ENCODE measurements around the gene FBLN2.
"Not testable (repeated sequence)": the region's sequence is repeated elsewhere in the genome, so short reads cannot be mapped to it uniquely, and the experiment has no call there.

Gene FBLN2

GRCh38 chr3:13550791-13551360, 2.0 kb downstream of the FBLN2 start:
- no peak for DNase-seq

DNA sequence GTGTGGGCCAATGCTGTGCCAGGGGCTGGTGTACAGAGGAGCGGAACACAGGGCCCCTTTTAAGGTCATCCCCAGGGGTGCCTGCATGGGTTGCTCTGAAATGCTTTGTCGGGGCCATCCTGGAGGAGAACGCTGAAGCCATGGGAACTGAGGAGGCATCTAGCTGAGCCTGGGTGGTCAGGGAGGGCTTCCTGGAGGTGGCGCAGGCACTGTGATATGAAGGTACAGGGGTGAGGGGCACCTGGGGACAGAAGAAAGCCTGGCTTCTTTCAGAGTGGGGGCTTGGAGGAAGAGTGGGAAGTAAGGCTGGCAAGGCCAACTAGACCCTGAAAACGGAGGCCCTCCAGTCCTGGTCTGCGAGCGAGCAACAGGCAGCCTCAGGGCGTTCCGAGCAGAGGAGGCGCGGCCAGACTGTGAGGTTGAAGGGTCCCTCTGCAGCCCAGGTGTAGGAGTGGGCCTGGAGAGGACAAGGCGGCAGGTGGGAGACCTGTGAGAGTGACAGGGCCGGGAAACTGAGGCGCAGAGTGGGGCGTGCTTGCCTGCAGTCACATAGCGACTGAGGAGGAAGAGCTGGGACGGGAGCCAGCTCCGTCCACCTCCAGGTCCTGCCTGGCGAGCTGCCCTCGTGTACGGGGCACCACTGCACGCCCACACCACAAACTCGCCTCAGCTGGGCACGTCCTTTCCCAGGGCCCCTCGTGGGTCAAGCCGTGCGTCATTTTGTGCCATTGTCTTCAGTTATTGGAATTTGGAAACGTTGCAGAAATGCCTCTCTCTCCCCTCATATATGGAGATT, 4.1 kb downstream of the FBLN2 start:
- no peak for DNase-seq

GRCh38 chr3:13553686-13554085, 4.8 kb downstream of the FBLN2 start:
- DNase-seq = no peak

DNA sequence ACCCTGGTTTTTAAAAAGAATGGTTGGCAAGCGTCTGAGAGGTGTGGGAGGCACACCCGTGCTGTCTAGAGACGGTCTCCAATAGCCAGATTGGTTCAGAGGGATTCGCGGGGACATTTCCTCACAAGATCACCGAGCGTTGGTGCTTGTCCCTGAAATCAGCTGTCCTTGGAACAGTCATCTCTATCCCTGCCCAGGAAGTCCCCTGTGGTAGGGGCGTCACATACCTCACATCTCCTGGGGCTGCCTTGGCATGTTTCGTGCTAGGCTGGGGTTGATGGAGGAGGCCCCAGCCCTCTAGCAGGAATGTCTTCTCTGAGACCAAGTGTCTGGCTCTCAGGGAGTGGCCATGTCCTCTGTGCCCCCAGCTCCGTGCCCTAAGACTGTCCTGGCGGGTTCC, 6.8 kb downstream of the FBLN2 start:
- no peak for DNase-seq

GRCh38 chr3:13556207-13556606, 7.3 kb downstream of the FBLN2 start:
- DNase-seq = no peak

GRCh38 chr3:13556917-13557316, 8.0 kb downstream of the FBLN2 start:
- DNase-seq = no peak

GRCh38 chr3:13557417-13557816, 8.5 kb downstream of the FBLN2 start:
- DNase-seq = no peak

DNA sequence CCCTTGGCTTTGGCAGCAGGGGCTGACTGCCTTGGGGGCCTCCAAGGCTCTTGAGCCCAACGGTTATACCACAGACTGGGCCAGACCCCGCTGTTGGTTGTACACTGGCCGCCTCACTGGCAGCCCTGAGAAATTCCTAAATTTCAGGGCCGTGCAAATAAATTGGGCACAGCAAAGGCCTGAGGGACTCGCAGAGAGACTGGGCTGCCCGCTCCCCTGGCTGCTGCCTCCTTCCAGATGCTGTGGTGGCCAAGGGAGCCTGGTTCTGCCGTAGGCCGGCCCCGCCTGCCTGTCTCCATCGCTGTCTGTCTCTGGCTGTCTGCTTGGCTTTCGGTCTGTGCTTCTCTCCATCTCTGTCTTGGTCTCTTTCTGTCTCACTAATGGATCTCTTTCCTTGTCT, 9.0 kb downstream of the FBLN2 start:
- DNase-seq = no peak

GRCh38 chr3:13558651-13559050, 9.7 kb downstream of the FBLN2 start:
- DNase-seq = no peak

DNA sequence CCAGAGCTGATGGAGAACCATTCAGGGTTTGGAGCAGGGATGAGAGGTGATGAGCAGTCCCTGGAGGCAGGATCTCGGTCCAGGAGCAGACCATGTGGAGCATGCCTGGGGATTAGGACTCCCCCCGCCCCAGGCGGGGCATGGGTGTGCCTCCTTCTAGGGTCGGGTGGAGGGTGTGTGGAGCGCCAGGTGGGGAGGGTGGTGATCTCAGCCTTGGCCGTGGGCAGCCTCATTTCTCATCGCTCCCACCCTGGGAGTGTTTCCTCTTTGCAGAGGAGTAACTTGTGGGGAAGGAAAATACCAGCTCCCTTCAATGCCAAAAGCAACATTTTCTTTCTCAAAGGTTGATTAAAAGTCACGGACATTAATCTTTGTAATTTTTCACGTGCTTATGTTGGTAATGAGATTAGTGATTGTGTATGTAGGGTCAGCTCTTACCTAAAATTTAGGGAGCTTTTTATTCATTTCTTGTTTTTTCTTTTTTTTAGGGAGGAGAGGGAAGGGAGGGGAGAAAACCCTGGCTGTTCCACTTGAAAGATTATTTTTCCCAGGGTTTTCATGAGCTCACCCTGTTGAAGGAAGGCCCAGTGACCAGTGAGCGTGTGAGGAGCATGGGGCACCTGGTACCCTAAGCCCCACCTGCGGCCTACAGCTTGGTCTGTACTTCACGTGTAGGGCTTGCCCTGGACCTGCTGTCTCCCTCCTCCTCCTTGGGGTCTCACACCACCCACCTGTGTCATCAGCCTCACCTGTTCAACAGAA, 11.0 kb downstream of the FBLN2 start:
- DNase-seq = no peak

- no peak for DNase-seq
Measured at GRCh38 chr3:13561376-13561775, 12.5 kb downstream of the FBLN2 start.

DNA sequence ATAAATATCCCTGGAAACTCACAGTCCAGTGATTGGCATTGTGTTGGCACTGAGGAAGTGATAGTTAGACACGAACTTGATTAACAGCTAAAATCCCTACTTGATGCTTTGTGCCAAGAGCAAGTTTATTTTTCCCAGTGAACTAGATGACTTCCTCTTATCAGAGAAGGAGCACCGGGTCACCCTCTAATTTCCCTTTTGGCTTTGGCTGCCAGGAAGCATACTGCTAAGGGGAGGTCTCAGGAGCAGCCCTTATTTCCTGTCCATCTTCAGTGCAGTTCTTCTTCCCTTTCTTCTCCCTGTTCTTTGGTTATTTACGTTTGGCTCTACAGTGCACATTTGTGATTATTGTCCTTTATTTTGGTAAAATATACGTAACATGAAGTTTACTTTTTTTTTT, 13.0 kb downstream of the FBLN2 start:
- DNase-seq = no peak

- not testable (repeated sequence) for DNase-seq
Measured at GRCh38 chr3:13562421-13562820, 13.5 kb downstream of the FBLN2 start.

DNA sequence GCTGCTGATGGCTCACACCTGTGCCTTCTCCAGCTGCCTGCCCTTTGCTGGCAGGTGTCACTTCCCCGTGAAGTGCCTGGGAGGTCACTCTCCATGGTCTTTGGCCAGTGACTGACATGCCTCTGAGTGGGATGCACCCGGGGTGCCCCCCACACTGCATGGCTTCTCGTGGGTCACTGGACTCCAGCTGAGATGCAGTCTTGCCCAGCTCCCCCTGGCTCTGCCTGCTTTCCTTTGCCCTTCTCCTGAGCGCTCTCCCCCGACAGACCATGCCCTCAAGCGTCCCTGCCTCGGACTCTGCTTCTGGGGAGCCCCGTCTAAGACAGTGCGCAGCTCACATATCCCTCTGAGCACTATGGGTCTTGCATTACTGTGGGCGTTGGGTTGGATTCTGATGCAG, 14.4 kb downstream of the FBLN2 start:
- no peak for DNase-seq

DNA sequence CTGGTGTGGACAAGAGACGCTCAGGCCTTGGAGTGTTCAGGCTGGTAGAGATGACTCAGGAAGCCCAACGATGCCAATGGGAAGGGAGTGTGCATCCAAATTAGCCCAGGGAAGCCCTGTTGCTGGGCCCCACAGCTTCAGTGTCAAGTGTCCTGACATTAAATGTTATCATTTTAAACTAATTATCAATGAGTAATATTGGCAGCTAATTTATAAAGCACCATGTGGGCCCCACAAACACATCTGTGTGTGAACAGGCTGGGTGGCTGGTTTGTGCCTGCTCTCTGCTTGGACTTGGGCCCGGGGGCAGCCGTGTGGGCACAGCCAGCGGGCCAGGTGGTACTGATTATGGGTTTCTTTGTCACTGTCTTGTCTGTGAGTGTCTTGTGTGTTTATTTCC, 15.0 kb downstream of the FBLN2 start:
- DNase-seq = no peak

GRCh38 chr3:13564751-13565560, 16.0 kb downstream of the FBLN2 start:
- DNase-seq = no peak

DNA sequence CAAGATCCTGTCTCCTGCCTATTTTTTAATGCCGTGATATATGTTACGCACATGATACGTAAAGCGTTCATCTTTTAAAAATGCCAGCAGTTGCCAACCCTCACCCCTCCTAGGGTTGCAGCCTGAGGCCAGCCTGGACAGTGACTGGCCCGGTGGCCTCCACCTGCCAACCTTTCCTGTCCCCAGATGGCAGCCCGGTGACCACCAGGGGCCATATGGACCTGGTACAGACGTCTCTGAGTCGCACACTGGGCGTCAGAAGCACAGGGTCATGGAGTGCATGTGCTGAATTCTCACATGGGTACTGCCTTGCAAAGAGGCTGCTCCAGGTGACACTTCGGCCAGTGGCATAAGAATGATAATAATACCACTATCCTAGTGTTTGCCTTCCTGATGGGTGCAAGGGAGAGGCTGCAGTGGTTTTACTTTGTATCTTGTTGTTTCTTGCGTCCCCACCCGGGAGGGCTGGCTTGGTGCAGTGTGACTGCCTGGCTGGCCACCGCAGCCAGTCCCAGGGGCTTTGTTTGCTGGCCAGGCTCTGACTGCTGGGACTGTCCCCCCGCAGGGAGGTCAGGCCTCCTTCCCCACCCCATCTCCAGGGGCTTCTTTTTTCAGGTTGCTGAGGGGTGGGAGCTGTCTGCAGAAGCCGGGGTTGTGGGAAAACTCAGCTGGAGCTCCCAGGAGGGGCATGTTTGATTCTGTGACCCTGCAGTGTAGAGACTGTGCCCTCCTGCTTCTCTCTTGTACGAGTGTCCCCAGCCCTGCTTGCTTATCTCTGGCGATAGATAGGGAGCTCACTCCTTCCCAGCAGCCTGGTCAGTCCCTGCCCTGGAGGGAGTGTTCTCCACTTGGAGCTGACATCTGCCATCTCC, 16.9 kb downstream of the FBLN2 start:
- DNase-seq = no peak

GRCh38 chr3:13566453-13566748, 17.5 kb downstream of the FBLN2 start:
- no peak for DNase-seq

DNA sequence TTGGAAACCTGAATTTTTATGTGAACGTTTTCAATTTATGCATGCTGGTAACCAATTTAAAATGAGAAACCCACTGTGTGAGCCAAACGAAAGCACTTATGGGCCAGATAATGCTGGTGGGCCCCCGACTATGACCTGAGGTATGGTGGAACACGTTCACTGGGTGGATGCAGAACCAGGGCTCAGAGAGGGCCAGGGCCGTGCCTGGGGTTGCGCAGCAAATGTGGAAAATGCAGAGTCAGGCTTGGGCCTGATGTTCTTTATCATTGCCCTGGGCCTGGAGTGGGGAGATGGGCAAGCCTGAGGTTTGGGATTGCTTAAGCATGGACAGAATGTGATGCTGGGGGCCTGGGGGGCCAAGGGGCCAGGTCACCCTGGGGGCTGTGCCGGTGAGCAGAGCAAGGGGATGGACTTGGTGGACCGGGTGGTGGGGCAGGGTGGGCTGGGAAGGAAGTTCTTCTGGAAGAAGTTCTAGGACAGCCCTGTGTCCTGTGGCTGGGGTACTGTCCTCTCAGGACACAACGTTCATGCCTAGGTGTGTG, 17.9 kb downstream of the FBLN2 start:
- no peak for DNase-seq

DNA sequence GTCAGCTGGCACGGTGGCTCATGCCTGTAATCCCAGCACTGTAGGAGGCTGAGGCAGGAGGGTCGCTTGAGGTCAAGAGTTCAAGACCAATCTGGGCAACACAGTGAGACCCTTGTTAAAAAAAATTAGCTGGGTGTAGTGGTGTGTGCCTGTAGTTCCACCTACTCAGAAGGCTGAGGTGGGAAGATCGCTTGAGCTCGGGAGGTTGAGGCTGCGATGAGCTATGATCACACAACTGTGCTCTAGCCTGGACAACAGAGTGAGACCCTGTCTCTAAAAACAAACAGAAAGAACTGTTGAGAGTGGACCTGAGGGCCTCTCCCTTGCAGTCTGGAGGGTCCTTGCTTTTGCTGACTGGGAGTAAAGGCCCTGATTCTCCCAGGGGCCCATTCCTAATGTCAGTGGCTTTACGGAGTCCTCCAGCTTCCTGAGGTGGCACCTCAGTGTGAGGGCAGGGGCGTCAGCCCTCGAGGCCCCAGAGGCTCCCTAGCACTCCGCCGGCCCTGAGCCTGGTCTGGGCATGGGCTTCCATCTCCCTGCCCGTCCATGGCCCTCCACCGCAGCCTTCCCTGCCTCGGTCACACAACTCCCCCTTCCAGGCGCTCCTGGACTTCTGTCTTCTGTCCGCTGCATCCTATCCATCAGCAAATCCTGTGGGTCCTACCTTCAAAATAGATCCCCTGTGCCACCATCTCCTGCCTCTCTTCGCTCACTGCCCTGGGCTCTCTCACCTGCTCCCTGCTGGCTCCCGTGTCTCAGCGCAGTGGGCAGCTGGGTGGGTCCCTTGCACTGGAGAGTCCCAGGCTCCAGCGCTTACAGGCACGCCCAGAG, 19.0 kb downstream of the FBLN2 start:
- DNase-seq = no peak

- DNase-seq = no peak
Measured at GRCh38 chr3:13568515-13569028, 19.6 kb downstream of the FBLN2 start.

Data from stimulated activated CD4-positive, alpha-beta T cell treated with anti-CD3 and anti-CD28 coated beads, Interleukin-4, amount 100 ng/mL, for 4 hours (primary cell).